Measurements from ENCODE around the gene ARHGEF9.
"Not testable (repeated sequence)": the region's sequence is repeated elsewhere in the genome, so short reads cannot be mapped to it uniquely, and the experiment has no call there.

ARHGEF9 gene

GRCh38 chrX:63657821-63658220 lies 127.2 kb downstream of the ARHGEF9 start:
- DNase-seq = no peak

GRCh38 chrX:63656871-63657580 lies 128.0 kb downstream of the ARHGEF9 start:
- no peak for DNase-seq

- DNase-seq = no peak
These were observed 132.8 kb downstream of the ARHGEF9 start for GRCh38 chrX:63652086-63652765.

- not testable (repeated sequence) for DNase-seq
These were observed 139.3 kb downstream of the ARHGEF9 start for GRCh38 chrX:63645748-63646147.

- no peak for DNase-seq
These were observed 149.3 kb downstream of the ARHGEF9 start for GRCh38 chrX:63635750-63636149.

GRCh38 chrX:63613531-63614028 lies 171.4 kb downstream of the ARHGEF9 start:
- no peak for DNase-seq

GRCh38 chrX:63585936-63586335 lies 199.1 kb downstream of the ARHGEF9 start:
- no peak for DNase-seq
